Measurements from ENCODE around the gene KCNQ1.

The KCNQ1 gene

DNA sequence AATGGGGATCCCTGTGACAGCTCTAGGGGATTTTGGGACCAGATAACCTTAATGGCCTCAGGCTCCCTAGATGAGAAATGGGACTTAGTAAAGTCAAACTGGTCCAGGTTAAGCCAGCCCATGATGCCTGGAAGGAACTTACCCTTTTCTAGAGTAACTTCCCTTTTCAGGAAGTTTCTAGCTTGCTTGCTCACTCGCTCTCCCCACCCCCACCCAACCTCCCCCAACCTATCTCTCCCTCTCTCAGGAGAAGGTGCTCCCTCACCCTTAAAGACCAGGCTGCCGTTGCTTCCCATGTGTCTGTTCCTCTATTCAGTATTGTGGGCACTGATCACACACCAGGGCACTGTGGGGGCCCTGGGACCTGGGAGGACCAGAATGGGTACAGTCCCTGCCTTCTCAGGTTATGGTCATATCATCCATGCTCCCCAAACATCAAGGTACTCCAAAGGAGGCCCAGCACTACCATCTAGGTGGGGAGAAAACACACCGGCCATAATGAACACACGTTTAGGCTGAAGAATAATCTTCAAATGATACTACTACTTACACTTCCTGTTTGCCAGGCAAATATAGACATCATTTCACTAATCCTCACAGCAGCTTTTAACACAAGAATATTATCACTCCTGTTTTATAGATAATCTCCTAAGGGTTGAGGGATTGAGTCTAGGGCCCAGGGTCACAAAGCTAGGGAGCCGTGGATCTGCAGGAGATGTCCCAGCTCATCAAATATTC is 236.8 kb downstream of the KCNQ1 start:
- DNase-seq (ENCODE audit: low read depth): no peak

DNA sequence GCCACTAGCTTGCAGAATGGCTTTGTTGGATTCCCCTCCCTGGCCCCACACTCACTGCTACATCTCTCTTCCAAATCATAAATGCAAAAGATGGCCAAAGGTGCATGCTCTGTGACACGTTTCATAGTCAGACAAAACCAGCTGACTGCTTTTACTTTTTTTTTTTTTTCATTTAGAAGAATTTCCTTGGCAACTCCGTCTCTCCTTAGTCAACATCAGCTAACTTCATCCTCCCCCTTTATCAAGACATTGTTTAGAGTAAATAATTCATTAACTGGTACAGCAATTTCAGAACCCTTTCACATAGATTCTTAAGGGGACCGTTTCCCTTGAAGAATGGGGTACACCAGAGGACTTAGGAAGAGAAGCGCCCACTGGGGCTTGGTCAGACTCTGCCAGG is 239.0 kb downstream of the KCNQ1 start:
- DNase-seq (ENCODE audit: low read depth): no peak

DNA sequence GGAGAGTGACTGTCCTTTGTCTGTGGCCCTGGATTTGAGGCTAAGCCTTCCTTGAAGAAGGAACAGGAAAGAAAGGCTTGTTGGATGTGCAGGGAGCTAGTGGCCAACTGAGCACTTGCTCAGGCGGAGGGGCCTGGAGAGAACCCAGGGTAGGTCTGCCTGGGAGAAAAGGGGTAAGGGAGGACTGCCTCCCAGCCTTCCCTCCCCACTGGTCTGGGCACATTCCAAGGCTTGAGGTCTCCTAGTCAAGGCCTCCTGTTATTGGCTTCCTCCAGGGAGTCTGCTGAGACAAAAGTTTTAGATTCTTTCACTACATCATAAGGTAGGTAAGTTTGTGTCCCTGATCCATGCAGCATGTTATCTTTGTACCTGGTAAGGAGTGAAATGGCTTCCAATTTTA is 239.8 kb downstream of the KCNQ1 start:
- DNase-seq (ENCODE audit: low read depth): no peak

DNA sequence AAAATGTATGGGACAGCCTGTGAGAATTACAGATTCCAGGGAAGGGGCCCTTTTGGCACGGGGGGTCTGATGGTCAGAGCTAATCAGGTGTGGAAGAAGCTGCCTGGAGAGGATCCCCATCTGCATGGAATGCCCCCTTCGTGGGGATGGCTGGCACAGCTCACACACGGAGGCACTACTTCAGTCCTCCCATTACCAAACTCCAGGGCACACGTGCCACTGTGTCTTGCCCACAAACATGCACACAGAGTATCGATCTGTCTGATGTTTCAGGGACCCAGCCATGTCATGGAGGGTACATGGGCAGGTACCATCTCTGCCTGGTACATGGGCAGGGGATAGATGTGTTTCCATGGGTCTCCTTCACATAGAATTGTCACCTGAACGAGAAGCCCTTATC is 240.2 kb downstream of the KCNQ1 start:
- DNase-seq (ENCODE audit: low read depth): no peak

DNA sequence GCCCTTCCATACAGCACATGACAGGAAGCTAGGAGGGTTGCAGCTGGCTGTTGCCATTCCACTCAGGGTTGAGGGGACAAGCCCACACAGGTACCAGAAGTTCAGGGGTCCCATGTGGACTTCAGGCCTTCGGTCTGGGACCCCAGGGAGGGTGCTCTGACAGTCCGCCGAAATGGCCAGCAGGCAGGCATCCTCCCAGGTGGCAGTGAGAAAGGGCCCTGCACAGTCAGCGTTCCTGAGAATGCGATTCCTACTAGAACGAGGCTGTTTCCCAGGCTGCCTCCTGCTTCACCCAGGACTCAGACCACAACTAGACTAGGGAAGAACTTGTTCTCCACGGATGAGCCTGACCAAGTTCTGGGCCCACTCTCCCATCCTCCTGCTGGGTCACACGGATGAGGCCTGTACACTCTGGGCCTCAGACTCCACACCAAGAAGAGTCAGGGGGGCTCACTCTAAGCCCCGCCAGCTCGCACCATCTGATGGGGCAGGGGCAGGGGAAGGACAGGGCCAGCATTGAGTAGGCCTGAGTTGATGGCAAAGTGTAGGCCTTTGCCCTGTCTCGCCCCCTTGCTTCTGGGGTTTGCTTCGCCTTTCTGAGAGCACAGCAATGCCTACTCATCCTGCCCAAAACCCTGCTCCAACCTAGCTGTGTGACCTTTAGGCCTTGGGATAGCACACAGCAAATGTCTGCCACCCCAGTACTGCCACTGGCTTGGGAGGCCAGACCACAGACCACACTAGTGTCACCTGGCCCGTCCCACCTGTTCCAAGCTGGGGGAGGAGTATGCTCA is 241.0 kb downstream of the KCNQ1 start:
- no peak for DNase-seq (ENCODE audit: low read depth)

DNA sequence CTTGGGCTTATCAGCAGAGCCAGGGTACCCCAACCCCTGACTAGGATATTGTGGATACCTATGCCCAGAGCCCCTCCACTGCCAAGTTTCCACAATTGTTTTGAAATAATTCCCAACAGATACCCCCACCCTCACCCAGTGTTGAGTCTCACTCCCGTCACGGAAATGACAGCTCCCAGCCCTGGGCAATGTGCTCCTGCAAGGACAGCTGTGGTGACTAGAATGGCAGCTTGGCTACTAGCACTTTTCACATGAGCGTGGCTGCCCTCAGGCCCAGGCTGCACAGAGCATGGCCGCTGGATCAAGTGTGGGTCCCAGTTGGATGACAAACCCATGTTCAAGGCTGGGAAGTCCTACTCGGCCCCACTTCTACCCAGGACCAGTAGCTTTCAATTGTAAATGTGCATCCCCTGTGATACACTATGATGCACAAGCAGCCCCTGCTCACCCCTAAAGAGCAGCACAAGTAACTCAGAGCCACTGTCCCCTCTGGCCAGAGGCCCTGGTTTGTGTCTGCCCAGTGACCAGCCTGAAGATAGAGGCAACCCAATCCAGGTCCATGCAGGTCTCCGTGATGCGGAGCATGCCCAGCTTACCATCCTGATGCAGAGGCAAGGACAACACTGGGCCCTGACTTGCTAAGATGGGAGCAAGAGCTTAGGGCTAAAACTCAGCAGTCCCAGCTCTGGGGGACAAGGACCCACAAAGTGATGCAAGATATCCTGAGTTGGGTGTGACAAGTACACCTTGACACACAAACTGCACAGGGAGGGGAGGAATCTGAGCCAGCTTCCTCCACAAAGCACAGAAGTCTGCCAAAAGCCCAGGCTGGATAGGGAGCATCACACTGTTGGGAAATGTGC is 241.8 kb downstream of the KCNQ1 start:
- DNase-seq (ENCODE audit: low read depth): no peak

DNA sequence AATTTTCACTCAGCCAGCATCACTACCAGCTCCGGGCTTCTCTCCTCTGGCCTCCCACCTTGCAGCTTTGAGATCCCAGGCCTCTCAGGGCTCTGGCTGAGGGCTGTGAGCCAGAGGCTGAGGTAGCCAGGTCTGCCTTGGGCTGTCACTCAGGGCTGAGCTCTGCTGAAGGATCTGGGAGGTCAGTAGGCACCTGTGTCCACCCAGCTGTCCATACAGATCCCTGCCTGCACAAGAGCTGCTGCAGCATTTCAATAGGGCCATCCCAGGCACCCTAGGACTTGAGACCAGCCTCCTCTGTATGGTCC is 242.4 kb downstream of the KCNQ1 start:
- DNase-seq (ENCODE audit: low read depth): no peak

DNA sequence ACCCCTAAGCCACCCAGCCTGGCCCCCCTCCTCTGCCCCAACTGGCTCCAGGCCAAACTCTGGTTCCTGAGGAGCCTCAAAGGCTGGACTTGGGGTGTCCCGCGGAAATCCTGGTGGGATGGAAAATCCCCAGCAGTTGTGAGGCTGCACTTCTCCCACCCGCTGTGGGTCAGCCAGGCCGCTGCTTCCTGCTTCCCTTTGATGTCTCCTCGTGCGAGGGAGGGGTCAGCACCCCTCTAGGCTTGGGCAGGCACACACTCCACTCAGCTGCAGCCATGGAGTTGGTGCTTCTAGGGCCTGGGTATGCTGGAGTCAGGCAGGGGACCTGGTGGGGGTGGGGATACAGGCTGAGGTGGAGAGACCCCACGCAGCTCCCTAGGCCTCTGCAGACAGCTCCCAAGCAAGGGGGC is 243.0 kb downstream of the KCNQ1 start:
- no peak for DNase-seq (ENCODE audit: low read depth)

DNA sequence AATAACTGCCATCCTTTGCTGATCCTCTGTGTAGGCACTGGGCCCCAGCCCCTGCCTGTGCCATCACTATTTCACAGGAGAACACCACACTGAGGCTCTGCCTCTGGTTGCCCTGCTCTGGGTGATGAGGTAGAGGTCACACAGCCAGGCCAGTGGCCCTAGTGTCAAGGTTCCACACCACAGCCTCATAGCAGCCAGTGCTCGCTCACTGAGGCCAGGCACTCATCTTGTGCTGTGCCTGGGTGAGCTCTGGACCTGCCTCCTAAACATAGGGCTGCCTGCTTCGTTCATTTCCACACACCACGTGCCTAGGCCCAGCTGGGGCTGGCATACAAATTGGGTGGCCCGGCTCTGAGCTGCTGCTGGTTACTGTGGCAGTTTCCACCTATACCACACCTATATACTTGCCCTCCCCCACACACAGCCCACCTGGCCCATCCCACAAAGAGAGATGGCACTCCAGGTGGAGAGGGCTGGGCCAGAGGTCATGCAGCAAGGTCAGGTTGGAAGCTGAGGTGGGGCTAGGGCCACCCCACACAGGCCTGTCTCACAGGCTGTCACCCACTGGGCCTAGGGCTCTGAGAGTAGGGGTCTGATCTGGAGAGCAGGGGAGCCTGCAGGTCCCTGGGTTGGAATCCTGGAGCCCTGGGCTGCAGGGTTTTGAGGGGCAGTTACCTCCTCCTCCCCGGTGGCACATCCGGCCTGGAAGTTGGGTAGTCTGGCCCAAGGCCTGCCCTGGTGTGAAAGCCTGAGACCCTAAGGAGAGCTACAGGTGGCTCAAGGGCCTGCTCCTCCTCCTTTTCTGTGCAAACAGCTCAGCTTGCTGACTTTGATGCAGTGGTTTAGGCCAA is 243.8 kb downstream of the KCNQ1 start:
- DNase-seq (ENCODE audit: low read depth): no peak

DNA sequence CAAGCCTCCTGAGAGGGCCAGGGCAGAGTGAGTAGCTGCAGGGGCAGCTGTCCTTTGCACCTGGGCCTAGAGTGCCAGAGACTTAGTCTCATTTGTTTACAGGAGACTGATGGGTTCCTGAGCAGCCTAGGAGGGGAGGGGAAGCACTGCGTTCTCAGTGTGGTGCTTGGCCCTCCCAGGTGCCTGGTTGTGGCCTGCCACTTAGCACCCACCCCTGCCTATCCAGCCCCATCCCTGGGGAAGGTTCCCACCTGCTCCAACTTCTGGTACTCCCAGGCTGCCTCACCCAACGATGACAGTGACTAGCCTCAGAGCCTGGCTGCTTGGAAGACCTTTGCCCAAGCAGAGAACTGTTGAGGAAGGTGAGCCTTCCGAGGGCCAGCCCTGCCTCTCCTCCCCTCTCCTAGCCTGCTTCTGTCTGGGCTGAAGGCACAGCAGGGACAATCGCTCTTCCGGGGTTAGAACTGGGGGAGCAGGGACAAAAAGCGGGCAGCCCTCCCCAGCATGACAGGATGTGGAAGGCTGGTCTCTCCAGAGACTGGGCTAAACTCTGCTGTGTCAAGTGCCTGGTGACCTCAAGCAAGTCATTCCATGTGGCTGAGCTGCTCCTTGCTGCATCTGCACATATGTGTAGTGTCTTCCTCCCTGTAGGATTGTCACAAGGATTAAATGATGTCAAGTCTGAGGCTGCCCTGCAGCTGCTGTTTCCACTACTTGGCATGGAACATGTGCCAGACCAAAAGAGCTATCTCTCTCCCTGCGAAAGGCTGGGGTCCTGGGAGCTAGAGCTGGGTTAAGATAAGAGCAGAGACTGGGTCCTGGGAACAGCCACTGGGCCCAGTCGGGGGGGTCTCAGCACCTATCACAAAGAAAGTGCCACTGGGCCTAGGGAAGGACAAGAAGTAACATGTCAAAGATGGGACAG is 245.1 kb downstream of the KCNQ1 start:
- DNase-seq (ENCODE audit: low read depth): no peak

DNA sequence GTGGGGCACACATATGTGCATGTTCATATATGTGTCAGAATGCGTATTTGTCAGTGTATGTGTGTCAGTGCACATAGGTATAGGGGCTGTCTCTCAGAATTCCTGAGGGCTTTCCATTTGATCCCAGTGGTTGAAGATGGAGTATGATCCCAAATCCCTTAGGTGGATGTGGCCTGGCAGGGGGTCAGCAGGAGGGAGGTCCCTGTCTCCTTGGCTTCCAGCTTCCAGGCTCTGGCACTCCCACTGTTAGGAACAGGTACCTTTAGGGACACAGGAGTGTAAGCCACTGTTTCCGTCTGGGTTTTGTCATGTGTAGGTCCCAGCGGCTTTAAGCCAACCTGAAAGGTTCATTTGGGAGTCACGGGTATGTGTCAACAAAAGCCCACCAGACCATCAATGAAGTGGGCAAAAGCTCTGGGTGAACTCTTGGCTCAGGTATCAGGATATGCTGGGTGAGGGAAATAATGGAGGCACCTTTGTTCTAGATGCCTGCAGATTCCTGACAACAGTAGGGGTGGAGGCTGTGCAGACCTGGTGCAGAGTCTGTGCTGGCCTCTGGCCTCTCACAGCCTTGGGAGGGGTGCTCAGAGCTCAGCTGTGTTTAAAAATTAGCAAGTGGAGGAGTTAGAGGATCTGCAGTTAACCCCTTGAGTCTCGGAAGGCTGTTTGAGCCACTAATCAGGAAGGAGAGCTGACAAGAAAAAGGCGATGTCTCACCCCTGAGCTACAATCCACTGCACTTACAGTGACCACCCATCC is 246.0 kb downstream of the KCNQ1 start:
- no peak for DNase-seq (ENCODE audit: low read depth)

DNA sequence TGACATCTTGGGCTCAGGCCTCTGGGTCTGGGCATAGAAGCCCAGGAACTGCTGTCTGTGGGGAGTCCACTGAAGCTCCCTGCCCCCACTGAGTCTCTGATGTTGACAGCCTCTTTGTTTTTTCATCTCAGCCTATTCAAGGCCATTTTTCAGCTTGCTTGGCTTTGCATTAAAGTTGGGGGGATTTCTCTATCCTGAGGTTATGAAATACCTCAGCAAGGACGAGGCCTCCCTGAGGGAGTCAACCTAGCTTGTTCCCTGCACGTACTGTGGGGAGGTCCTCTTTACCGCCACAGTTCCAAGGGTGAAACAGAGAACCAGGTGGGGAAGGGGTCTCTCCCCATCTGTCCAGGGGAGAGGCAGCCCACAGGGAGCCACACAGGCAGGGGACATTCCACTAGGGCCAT is 246.6 kb downstream of the KCNQ1 start:
- no peak for DNase-seq (ENCODE audit: low read depth)

DNA sequence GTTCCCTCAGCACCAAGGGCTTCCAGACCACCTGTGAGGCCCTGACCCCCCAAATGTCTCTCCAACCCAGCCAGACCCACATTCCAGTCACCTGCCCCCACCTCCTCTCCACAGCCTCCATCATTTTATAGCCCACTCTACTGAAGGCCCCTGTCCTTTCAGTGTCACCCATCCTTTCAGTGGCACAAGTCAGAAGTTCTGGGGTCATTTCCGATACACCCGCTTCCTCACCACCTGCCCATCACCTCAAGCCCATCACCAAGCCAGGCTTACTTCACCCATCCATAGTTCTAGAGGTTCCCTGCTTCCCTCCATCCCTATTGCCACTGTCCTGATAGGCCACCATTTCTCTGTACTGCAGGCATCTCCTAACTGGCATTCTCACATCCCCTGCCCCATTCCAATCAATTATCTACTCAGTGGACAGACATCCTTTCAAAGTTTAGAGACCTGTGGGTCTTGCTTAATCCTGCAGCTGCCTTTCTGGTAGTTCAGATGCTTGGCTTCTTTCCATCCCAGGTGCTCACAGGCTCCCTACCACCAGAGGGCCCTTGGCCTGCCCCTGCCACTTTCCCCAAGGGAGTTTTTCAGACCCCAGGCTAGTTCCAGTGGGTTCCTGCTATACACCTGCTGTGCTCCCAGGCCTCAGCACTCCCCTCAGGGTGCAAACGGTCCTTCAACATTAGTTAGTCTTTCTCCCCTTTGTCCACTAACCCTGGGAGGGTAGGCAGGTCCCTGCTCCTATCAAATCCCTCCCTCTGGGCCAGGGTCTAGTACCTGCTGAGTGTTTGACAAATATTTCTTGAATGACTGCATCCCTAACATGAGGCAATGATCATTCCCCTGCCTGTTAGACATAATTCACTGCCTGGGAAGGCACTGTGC is 247.4 kb downstream of the KCNQ1 start:
- DNase-seq (ENCODE audit: low read depth): no peak

DNA sequence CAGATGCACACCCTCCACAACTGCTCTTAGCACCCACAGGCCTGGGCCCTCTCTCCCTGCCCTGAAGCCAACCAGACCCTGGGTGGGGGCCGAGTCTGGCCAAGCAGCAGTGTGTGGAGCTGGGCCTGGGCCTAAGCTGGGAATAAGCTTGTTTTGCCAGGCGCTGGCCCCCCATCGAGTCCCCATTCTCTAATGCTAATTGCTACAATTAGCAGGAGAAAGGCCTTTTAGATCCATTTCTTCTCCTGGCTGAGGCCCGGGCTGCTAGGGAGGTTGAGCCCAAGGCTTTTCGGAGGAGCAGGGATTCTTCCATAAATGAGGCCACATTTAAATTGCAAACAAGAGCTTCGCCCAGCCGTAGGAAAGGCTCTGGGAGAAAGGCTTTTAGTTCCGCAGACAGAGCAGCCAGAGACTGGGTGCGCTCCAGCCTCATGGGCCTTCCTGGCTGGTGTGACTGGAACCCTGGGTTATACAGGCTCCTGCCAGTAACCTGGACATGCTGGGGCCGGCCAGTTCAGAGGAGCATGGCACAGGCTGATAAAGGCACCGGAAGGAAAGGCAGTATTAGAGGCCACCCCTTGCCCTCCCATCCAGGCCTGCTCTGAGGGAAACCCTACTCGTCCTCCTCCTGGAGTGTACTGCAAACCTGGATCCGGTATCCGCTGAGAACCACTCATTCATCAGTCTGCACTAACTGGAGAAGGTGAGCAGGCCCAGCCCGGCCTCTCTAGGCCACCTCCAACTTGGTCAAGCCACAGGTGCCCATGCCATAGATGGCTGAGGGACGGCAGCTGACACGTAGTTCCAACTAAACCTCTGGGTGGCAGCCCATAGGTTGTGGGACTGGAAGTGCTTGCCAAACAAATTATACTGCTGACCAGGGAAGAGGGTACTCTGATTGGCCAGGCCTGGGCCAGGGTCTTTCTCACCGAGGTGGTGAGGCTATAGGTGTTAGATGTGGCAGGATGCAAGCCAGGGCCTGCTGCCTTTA is 248.8 kb downstream of the KCNQ1 start:
- DNase-seq (ENCODE audit: low read depth): no peak

DNA sequence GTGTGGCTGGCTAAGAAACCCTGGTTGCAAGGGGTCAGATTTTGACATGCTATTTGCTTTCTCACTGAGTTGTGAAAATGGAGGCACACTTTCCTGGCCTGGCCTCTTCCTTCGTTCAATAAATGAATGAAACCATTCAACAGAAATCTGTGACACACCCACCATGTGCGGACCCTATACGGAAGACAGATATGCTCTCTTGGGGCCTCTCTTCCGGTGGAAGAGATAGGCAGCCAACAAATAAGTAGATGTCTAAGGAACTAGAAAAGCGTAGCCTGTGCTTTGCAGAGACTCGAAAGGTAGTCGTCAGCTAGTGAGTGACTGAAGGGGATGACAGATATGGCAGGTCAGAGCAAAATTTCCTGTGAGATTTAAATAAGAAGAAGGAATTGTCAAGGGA is 249.7 kb downstream of the KCNQ1 start:
- DNase-seq (ENCODE audit: low read depth): no peak

DNA sequence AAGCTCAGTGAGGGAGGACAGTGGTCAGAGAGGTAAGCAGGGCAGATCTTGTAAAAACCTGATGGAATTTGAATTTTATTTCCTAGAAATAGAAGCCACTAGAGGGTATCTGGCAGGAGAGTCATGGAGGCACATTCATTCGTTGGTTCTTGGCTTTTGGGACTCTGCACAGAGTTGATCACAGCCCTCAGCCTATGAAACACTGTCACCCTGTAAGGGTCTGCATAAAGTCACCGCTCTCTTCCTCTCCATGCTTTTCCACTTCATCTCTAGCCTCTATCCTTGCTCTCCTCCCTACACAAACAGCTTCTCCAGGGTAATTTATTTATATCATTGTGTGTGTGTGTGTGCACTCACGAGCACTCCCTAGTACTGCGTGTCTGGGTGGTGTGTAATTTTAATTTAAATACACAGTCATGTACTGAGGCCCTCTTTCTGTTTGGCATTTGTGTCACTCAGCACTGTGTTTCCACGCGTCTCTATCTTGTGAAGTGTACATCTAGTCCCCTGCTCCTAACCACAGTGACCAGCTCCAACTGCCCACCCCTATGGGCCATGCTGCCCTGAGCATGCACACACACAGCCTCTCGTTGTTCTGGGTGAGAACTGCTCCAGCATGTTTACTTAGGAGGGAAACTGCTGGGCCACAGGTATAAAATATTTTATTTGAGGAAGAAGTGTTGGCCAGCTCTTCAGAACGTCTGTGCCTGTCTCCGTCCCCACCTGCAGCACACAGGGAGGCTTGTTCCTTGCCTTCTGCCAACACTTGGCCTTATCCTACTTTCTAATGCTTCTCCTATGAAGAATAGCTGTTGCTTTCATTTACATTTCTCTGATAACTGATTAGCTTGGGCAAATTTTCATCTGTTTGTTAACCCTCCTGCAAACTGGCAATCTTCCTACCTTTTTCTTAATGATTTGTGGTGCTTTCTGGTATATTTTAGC is 250.5 kb downstream of the KCNQ1 start:
- DNase-seq (ENCODE audit: low read depth): no peak

DNA sequence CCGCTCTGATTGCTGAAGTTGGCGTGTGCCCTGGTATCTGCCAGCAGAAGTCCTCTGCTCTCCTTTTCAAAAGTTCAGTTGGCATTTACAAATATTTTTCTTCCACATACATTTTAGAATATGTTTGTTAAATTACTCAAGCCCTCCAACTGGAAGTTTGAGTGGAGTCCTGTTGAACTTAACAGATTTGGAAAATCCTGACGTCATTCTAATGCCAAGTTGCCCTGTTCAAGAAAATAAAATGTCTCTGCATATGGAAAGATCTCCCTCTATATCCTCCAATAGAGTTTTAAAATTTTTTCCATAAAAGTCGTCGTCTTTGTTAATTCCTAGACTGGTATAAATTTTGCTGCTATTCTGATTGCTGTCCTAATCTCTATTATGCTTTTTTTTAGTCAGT is 251.6 kb downstream of the KCNQ1 start:
- DNase-seq (ENCODE audit: low read depth): no peak

All from T follicular helper cell (primary cell).